HG02763 (cell line): ENCODE measurements around the gene PPP1R14C.
"Not testable (repeated sequence)": the region's sequence is repeated elsewhere in the genome, so short reads cannot be mapped to it uniquely, and the experiment has no call there.

Experiments used
- ATAC-seq: cut with Tn5 transposase; IDR thresholded peaks from one replicate; pipeline ENCODE4 v1.9.1; 2021; ENCODE audit warnings: mild to moderate bottlenecking, moderate library complexity; ENCODE audit not compliant: unreplicated experiment

The PPP1R14C gene

DNA sequence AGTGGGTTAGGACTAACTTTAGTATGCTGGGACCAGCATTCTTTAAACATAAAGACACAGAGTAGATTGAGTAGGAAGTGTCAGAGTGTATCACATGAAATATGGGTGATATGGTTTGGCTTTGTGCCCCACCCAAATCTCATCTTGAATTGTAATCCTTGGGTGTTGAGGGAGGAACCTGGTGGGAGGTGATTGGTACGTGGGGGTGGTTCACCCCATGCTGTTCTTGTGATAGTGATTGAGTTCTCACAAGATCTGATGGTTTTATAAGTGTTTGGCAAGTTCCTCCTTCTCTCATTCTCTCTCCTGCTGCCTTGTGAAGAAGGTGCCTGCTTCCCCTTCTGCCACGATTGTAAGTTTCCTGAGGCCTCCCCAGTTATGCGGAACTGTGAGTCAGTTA lies 5.1 kb upstream of the PPP1R14C start:
- ATAC-seq, result not testable (repeated sequence)

DNA sequence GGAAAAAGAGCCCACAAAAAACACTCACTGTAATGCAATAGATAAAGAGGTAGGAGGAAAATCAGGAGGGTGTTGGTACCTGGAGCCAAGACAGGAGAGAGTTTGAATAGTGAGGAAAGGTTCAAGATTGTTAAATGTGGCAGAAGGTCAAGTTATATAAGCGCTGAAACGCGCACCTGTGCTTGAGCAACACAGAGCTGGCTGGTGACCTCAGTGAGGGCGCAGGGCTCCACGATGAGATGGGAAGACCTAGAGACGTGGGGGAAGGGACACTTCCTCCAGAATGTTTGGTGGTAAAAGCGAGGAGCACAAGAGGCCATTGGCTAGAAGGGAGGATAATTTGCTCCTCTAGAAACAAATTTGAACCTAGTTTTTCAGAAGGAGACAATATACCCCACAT lies 4.2 kb upstream of the PPP1R14C start:
- ATAC-seq, result no peak

DNA sequence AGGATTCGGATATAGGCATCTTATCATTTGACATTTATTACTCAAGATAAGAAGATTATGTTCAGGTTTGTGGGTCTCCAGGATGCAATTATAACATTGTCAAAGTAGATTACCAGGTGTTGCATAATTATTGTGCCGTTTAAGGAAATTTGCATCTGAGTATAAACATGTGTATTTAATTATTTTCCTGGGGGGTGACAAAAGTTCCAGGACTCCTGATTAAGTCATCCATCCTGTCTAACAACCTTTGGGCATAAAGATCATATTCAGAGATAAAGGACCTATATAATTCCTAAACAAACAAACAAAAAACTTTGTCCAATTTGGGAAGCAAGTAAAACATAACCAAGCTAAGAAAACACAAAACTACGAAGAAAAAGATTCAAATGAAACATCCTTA lies 3.3 kb upstream of the PPP1R14C start:
- ATAC-seq, result no peak

DNA sequence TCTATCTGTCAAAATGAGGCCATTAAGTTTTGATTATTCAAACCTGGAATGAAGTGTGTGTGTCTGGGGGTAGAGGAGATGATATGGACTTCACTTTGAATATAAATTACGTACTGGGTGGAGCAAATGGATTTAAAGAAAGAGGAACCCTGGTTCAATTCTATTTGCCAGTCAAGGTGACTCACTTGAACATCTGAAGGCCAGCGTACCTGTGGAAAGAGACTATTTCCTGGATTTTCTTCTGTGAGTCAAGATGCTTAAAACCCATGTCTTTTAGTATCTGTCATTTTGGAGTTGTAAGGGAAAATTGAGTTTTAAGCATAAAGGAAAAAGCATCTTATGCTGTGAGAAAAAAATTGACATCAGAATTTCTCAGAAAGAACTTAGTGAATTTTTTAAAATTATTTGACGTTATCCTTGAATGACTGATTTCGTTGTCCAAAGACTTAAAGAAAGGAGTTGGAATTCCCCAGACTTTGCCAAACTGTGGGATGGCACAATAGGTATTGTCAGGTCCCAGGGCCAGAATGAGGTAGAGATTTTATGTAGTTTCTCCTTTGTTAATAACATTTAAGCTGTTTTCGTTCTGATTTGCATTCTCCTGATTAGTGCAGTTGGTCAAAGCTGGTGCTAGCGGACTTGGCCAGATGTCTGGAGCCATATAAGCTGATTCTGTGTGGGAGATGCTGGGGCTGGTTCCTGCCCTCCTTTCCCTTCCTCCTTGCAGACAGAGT lies 2.4 kb upstream of the PPP1R14C start:
- no peak for ATAC-seq

DNA sequence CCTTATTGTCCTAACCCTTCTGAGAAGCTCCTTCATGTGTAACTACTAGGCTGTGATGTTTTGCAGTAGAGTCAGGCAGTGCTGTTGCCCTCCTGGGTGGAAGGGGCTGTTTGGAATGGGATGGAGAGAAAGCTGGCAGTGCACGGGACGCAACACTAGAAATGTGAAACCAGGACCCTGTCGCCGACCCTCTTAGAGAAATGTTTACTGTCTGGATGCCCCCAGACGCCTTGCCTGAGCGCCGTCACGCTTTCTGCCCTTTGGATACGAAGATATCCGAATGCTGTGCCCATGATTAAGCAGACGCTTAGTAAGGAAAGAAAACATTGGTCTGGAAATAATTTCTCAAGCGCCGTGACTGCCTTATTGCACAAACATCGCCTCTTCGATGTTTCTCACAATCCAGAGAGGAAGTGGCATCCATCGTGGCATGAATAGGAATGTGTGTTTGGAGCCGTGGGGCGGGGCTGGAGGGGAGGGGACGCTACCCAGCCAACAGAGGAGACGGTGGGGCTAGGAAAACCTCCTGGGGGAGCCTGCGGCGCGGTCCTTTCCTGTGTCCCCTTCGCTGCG lies 661 bp upstream of the PPP1R14C start:
- ATAC-seq, result no peak

DNA sequence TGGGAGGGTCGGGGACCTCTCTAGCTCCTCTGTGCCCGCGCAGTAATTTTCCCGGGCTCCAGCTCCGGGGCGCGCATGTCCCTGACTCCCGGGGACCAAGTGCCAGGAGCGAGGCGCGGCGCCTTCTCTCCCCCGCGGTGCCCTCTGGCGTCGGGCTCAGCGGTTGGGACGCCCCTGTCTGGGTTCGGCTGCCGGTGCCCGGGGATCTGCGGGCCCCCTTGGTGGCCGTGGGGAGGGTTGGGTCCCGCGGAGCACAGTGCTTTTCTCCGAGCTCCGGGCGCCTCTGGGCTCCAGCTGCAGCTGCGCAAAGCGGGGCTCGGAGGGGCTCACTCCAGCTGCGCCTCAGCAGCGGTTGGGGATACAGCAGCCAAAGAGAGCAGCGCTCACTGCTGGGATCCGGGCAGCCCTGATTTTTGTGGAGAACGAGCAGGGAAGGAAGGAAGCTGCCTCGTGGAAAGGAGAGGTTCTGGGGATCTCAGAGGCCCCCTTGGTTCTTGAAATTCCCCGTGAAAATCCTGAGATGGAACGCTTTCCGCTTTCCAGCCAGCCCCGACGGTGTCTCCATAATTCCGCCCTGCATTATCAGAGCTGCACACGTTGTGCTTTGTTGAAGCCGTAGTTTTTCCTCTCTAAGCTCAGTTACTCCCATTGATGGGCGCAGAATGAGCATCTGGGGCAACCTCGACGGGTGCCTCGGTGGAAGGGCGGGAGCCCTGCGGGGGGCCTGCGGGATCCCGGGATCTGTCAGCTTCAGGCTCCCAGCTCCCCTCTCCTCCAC lies 861 bp downstream of the PPP1R14C start:
- no peak for ATAC-seq

DNA sequence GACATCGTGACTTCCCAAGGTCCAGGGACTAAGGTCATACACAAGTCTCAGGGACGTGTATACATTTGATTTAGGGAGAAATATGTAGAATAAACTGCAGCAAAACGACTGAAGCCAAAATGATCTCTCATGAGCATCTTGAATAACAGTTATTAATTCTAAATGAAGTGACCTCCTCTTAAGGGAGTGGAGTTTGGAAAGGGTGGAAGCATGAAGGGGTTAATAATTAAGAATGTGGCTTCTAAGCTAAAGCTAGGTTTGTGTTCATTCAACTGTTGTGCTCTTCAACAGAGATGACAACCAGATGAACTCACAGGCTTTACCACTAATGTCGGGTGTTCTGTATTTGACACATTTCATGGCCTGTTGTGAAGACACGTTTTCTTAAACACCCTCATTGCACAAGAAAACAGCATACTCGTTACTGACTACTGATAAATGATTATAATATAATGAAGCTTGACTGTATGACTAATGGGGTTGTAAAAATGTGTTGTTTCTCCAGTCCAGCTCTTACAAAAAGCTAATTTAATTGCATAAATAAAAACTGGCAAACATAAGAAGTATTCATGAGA lies 1.5 kb downstream of the PPP1R14C start:
- no peak for ATAC-seq

DNA sequence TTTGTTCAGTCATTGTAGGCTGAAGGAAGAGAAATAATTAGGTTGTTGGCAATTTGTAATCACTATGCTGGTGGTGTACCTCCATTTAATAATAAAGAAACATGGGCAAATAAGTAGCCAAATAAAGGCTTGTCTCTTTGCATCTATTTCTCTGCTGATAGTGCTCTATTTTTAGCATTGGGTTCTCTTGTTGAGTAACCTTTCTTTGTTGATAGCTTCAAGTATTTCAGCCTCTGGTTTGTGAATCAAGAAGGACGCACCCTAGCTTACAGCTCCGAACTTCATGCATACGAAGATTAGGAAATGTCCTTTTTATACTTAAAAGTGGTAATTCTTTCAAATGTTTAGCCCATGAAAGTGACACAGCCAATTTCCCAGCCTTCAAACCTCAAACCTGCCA lies 2.6 kb downstream of the PPP1R14C start:
- ATAC-seq, result no peak

DNA sequence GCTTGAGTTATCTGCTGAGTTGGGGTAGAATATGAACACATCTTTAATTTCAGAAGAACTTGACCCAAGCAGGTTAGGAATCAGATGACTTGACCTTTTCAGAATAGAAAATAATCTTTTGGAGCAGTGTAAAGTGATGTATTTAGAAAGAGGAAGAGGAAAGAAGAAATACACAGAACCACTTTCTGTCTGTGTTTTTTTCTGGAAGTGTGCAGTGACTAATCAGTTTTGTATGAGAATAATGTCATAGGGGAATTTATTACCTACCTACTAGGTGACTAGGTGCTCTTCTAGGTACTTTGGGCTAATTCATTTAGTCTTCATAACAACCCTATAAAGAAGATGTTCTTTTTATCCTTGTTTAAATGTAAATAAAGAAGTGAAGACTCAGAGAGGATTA lies 3.0 kb downstream of the PPP1R14C start:
- no peak for ATAC-seq

DNA sequence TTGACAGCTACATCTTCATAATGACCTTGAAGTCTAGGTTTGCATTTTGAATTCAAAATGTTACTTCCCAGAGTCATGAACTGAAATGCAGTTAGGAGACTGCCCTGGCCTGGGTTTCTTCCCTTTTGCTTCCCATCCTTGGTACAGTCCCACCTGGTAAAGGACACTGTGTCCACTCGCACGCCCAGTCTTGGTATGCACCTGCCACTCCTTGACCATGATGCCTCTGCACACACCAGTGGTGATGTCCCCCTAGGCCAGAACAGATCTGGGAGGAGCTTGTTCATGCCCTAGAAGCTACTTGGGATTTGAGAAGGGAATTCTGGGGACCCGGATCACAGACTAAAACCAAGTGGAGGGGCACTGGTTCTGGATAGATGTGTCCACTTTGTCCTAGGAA lies 3.6 kb downstream of the PPP1R14C start:
- no peak for ATAC-seq

DNA sequence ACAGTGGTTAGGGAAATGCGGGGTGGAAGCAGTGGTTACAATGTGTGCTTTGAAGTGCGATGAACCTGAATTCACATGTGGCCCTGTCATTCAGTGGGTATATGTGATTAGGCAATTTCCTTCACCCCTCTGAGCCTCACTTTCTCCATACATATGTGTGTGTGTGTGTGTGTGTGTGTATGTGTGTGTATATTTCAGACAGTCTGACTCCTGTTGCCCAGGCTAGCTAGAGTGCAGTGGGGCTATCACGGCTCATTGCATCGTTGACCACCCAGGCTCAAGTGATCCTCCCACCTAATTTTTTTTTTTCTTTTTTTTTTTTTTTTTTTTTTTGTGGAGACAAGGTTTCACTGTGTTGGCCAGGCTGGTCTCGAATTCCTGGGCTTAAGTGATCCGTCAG lies 6.3 kb downstream of the PPP1R14C start:
- ATAC-seq, result no peak

DNA sequence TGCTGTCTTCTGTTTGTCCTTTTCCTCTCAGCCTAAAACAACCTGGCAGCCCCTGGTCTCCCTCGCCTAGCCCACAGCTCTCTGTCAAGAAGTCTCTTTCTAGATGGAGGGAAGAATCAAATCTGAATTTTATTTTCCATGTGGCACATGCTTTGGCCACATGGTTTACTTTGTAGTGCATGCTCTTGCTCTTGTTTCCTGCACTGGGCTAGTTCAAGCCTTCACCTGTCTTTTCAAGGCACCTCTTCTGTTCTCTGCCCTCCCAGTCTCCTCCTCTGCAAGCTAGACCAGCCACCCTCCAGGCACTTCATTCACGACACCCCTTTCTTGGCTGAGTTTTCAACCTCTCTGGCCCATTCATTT lies 7.6 kb downstream of the PPP1R14C start:
- ATAC-seq, result no peak

DNA sequence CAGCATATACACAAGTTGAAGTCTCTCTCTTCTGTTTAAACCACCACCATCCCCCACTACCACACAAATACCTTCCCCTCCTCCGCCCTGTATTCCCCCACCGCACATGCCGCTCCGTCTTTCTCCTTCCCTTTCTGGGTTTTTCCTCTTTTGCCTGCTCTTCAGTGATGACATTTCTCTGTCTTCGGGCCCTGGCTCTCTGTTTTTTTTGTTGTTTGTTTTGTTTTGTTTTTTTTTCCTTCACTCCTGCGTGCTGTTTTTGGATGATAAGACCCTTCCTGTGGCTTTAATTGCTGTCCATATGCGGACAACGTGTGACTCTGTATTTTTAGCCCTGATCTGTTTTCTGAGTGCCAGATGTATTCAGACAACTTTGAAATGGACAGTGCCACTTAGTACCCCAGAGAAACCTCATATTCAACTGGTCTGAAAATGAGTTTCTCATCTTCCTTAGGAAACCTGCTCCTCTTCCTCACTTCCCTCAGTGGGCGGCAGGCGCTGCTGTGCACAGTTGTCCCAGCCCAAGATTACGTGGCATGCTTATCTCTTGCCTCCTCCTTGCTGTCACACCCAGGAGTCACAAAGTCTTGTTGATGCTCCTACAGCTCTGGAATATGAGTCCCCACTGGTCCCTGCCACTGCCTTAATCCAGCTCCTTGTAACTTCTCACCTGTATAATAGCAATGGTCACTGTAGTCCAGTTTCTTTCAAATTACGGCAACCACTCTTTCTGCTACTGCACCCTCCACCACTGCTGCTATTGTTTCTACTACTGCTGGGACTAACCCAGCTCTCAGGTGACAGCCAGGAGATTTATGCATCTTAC lies 8.2 kb downstream of the PPP1R14C start:
- no peak for ATAC-seq

DNA sequence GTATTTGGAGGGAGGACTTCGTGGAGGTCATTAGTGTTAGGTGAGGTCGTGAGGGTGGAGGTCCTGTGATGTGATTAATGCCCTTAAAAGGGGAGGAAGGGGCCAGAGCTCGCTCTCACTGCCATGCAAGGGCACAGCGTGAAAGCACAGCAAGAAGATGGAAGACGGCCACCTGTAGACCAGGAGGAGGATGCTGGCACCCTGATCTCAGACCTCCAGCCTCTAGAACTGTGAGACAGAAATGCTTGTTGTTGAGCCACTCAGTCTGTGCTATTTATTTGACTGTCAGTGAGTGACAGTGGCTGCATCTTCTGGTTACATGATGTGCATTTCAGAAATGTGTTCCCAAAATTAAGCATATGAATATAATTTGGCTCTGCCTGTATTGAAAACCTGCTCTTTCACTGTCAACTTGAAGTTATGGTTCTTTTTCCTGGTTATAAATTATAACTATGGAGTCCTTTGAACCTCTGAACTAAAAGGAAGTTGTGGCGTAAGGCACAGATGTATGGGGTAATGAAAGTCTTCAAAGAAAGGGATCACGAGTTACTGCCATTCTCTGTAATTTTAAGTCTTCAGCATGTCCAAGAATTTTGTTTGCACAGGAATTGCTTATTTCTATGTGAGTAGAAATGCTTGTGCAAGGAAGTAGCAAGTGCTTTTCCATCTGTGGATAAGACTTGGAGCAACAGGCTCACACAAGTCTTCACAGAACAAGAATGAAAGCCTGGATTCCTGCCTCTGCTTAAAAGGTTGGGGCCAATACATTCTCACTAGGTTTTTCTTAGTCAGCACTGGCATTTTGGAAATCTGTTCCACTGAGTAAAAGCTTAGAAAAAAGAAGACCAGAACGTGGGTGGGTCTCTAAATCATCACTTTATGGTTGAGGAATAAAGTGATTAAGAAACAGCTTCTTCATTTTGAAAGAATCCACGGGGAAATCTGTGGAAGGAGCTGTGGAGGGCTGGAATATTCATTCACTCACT lies 10.3 kb downstream of the PPP1R14C start:
- ATAC-seq, result no peak

DNA sequence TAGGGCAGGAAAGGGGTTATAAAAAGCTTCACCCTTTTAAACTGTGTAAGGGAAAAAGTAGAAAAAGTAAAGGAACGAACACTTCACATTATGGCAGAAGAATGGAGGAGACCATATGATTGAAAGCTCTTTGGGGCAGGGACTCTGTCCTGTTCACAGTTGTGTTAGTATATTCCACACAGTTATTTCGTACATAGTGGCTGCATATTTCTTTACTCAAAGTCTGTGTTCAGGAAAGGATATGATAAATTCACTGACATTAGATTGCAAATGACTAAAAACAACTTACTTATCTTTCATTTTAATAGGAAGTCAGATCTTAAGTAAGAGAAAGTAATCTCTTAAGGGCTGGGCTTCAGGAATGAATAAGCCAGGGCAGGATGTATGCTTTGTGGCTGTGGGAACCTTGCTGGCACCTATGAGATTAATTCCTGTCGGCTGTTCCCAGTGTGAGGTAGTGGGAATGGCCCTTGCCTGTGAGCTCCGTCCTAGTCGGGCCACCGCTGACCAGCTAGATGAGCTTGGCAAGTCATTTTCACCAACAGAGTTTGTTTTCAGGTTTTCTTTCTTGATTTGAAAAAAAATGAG lies 11.2 kb downstream of the PPP1R14C start:
- no peak for ATAC-seq

DNA sequence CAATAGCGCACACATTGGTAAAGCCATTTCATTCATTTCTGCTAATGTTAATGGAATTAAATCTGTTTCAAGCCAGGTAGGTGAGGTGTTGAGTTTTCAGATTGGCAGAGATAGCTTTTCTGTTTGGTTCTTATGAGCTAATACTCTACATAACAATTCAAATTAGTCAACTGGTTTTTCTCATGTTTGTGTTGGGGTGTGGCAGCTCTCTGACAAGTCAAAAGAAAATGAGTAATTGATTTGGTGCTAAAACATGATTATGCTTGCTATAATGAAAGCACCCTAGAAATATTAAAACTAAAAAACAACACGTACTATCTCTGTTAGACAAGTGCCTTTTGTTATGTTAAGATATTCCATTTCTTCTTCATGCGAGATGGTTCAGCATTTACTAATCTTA lies 13.6 kb downstream of the PPP1R14C start:
- no peak for ATAC-seq

DNA sequence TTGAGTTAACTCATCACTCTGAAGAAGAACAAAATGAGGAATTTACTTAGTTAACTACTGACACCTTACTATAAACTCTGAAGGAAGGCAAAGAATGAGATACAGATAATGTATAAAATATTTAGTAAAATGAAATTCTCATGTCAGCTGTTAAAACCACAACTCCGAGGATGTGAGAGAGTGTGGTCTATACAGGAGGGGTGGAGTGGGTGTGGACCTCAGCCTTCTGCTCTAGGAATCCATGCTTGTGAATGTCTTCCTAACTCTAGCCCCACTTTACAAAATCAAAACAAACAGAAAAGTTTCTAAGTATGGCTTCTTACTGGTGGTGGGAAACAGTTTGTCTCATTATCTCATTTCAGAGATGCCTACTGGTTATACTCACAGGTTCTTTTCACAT lies 14.2 kb downstream of the PPP1R14C start:
- ATAC-seq, result no peak

DNA sequence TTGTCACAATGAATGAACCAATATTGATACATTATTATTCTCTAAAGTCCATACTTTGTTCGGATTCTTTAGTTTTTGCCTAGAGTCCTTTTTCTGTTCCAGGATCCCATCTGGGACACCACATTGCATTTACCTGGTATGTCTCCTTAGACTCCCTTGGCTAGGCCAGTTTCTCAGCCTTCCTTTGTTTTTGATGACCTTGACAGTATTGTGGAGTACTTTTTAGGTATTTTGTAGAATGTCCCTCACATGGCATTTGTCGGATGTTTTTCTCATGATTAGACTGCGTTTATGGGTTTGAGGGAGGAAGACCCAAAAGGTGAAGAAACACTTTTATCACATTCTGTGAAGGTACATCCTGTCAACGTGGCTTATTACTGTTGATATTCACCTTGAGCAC lies 16.9 kb downstream of the PPP1R14C start:
- ATAC-seq, result no peak

DNA sequence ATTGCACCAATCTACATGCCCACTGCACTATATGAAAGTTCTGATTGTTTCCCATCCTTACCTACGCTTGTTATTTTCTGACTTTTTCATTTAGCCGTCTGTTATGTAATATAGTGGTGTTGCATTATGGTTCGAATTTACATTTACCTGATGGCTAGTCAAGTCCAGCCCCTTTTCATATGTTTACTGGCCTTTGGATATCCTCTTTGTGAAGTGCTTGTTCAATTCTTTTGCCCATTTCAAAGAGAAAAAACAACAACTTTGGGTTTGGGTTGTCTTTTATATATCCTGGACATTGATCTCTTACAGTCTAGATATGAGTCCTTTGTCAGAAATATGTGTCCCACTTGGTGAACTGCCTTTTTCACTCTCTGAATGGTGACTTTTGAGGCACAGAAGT lies 21.1 kb downstream of the PPP1R14C start:
- ATAC-seq, result no peak
